Ovary (tissue), 9 donors: ENCODE results near the gene TRAF3IP1. TPM values are rescaled to one million over a fixed set of nuclear protein-coding genes. Genes with fewer than 3 reads are reported as not detected.

Experiments used
- DNase-seq, 5 donors: peaks; one replicate each; pipeline ENCODE4 v3.0.0-alpha.2; 2019 to 2020
- H3K27ac ChIP-seq, 2 donors: fragments of 200-600 bp; one replicate each; pipeline versions ENCODE4 v1.5.1 to v1.8.0; 2019 to 2022
- H3K27me3 ChIP-seq: fragments of 200-600 bp; one replicate; pipeline ENCODE4 v1.8.0; 2022
- H3K36me3 ChIP-seq: fragments of 200-600 bp; sonication (generic); one replicate; pipeline ENCODE4 v1.5.1; 2019
- H3K4me1 ChIP-seq: one replicate; pipeline ENCODE4 v1.8.1; 2013; ENCODE audit warnings: mild to moderate bottlenecking, moderate library complexity; ENCODE audit not compliant: insufficient read depth
- H3K4me3 ChIP-seq: fragments of 200-600 bp; sonication (generic); one replicate; pipeline ENCODE4 v1.5.1; 2017
- H3K9me3 ChIP-seq, 2 donors: fragments of 200-600 bp in 1 of 2; sonication (generic) in 1 of 2; one replicate each; pipeline versions ENCODE4 v1.5.1 to v1.8.1; 2013 to 2019; ENCODE audit warnings: mild to moderate bottlenecking in 1 of 2, moderate library complexity in 1 of 2
- EP300 ChIP-seq: sonication (generic); formaldehyde crosslinking; IDR thresholded peaks from one replicate; pipeline ENCODE4 v1.6.1; 2017; ENCODE audit warnings: antibody characterized with exemption
- POLR2A ChIP-seq: fragments of 450-650 bp; IDR thresholded peaks from one replicate; pipeline ENCODE4 v1.6.1; 2017; ENCODE audit warnings: antibody characterized with exemption, mild to moderate bottlenecking, moderate library complexity
- WGBS, 3 donors: extraction: QIAGEN DNeasy Blood & Tissue Kit in 1 of 3; methylation state at CpG; one replicate each; pipeline versions ENCODE4 v1.1.5 to v1.1.7; 2013 to 2017; 5-methylcytosine and 5-hydroxymethylcytosine counted together
- intact Hi-C, 4 donors: fragments of 100-400 bp; cut with DNase I; formaldehyde crosslinking; loops; one replicate each; pipeline versions ENCODE4 v1.11.0 to v1.15.1; 2022 to 2023
- polyA plus RNA-seq, 2 donors: library from polyadenylated mRNA; stranded (reverse); fragments of 200-250 nt in 1 of 2; fragments of 350-450 nt in 1 of 2; fragmentation: Illumina TruSeq in 1 of 2; extraction: RNeasy Lipid Tissue Mini Kit (QIAGEN cat#74804) in 1 of 2; gene quantifications; one replicate each; pipeline ENCODE4 v1.2.3, GENCODE V29; 2013 to 2014
- total RNA-seq, 7 donors: library from RNA; depleted of rRNA in 2 of 7; stranded (reverse); fragments of >200 nt in 2 of 7; fragmentation: NEBNext Ultra II Directional in 3 of 7; extraction: Animal tissue kit (Norgen Biotek cat#: 25700) in 3 of 7; gene quantifications; one replicate each; pipeline versions ENCODE4 v1.1.0 to v1.2.4, GENCODE V29; 2016 to 2023
- TF ChIP-seq, protein P1 (sequence below), 3 donors: fragments of 450-650 bp in 2 of 3; fragments of 200-600 bp in 1 of 3; IDR thresholded peaks; one replicate each; pipeline versions ENCODE4 v1.5.1 to v1.8.0; 2016 to 2022; ENCODE audit warnings: antibody characterized with exemption in 3 of 3, mild to moderate bottlenecking in 1 of 3
- donor health status: DM: no; HTN: no; CAD: no; lungs with moderate emphysema.
- donor health status: DM: no; HTN: no; CAD: no.
- donor health status: Bipolar disorder and iron deficiency.
- donor health status: DM: yes; HTN: yes; CAD: no.
- donor health status: DM: no; HTN: no; CAD: no.
- donor health status: DM: yes; HTN: yes; CAD: no.

Gene TRAF3IP1
- total and polyA plus RNA-seq, 9 donors: 7.0 to 29.2 (median 19.1) TPM

GRCh38 chr2:238383135-238383534 is 62.8 kb downstream of the TRAF3IP1 start:
- Histone ChIP-seq H3K36me3 (no peaks in the 10 kb centered on the region), H3K4me3 (no peak overlapping the region), H3K27ac (no peak overlapping the region), H3K27me3 (no peaks in the 10 kb centered on the region), H3K9me3 (no peaks in the 10 kb centered on the region), H3K4me1 (no peaks in the 10 kb centered on the region)
- 96 to 99% (median 98%) methylated on average over 5 of the region's 5 CpGs for WGBS, 3 donors
- intact Hi-C loops: no loop called here
- DNase-seq: no peak
- no peak for TF ChIP-seq POLR2A
- TF ChIP-seq EP300: no peak
- TF ChIP-seq, protein P1, sequence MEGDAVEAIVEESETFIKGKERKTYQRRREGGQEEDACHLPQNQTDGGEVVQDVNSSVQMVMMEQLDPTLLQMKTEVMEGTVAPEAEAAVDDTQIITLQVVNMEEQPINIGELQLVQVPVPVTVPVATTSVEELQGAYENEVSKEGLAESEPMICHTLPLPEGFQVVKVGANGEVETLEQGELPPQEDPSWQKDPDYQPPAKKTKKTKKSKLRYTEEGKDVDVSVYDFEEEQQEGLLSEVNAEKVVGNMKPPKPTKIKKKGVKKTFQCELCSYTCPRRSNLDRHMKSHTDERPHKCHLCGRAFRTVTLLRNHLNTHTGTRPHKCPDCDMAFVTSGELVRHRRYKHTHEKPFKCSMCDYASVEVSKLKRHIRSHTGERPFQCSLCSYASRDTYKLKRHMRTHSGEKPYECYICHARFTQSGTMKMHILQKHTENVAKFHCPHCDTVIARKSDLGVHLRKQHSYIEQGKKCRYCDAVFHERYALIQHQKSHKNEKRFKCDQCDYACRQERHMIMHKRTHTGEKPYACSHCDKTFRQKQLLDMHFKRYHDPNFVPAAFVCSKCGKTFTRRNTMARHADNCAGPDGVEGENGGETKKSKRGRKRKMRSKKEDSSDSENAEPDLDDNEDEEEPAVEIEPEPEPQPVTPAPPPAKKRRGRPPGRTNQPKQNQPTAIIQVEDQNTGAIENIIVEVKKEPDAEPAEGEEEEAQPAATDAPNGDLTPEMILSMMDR (IDR thresholded peaks at IDR 0.05): no peak

DNA sequence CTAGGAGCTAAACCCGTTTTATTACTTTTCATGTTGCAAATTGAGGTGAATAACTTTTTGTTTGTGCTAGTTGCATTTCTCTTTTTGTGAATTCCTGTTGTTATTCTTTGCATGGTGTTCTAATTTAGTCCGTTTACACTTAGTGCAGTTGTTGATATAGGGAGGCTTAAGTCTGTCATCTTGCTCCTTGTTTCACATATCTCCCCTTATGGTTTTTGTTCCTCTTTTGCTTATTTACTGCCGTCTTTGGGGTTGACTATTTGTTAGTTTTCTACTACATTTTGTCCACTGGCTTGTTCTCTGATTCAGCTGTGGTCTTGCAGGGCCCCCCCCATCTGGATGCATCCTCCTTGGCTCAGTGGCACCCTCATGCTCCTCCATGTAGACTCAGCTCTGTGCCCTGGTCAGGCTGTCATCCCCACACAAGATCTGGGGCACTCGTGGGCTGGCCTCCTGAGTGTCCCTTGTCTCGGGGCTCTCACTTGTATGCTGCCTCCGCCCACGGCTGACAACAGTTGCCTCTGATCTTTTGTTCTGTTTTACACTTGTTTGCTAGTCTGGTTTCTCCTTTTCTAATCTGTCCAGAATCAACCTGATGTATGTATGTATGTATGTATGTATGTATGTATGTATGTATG is 63.5 kb downstream of the TRAF3IP1 start:
- no peak for DNase-seq
- Histone ChIP-seq H3K4me3 (no peak overlapping the region), H3K4me1 (no peaks in the 10 kb centered on the region), H3K36me3 (no peaks in the 10 kb centered on the region), H3K9me3 (no peaks in the 10 kb centered on the region), H3K27ac (no peak overlapping the region), H3K27me3 (no peaks in the 10 kb centered on the region)
- TF ChIP-seq EP300: no peak
- intact Hi-C loops: no loop called here
- 94 to 97% (median 97%) methylated on average over 7 of the region's 7 CpGs for WGBS, 3 donors

DNA sequence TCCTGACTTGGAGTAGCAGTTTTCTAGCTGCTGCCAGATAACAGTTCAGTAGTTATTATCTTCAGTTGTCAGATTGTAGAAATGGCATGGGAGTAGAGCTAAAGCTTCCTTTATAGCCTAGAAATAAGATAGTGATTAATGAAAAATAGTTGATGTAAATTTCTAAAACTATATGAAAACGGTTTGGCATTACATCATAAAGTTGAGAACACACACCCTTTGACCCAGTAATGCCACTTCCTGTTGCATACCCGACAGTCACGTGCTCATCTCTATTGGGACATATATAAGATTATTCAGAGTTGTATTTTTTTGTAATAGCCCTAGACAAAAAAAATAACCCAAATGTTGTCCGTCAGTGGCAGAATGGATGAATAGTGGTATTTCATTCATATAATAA is 67.0 kb downstream of the TRAF3IP1 start:
- H3K9me3 ChIP-seq: no peaks in the 10 kb centered on the region
- 62 to 68% (median 65%) methylated on average over 4 of the region's 4 CpGs for whole genome bisulfite sequencing, 3 donors
- H3K4me1 ChIP-seq: no peaks in the 10 kb centered on the region
- TF ChIP-seq EP300 (no peak), POLR2A (no peak)
- TF ChIP-seq, protein P1 (IDR thresholded peaks at IDR 0.05): no peak
- no peak overlapping the region for H3K4me3 ChIP-seq
- H3K27me3 ChIP-seq: no peaks in the 10 kb centered on the region
- intact Hi-C loops: no loop called here
- no peak for DNase-seq
- H3K36me3 ChIP-seq: no peaks in the 10 kb centered on the region
- no peak overlapping the region for H3K27ac ChIP-seq

DNA sequence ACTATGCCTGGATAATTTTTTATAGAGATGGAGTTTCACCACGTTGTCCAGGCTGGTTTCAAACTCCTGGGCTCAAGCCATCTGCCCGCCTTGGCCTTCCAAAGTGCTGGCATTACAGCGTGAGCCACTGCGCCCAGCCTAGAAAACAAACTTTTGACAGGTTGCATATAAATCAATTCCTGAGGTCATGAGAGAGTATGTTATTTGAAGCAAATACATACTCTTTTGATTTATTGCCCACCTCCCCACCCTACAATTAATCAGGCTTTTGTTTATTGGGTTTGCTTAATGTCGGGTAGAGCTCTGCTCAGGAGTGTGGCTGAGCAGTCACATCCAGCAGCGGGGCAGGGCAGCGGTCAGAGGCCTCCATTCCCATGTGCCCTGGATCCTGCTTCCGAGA is 68.5 kb downstream of the TRAF3IP1 start:
- no peak overlapping the region for H3K27ac ChIP-seq
- intact Hi-C loops: no loop called here
- no peaks in the 10 kb centered on the region for H3K4me1 ChIP-seq
- no peak overlapping the region for H3K4me3 ChIP-seq
- WGBS, 3 donors: 69 to 80% (median 78%) methylated on average over 8 of the region's 8 CpGs
- H3K36me3 ChIP-seq: no peaks in the 10 kb centered on the region
- TF ChIP-seq EP300 (no peak), POLR2A (no peak)
- TF ChIP-seq, protein P1 (IDR thresholded peaks at IDR 0.05): no peak
- H3K27me3 ChIP-seq: no peaks in the 10 kb centered on the region
- no peaks in the 10 kb centered on the region for H3K9me3 ChIP-seq
- DNase-seq: no peak

- Histone ChIP-seq H3K9me3 (no peaks in the 10 kb centered on the region), H3K27ac (no peak overlapping the region), H3K36me3 (no peaks in the 10 kb centered on the region), H3K4me1 (no peaks in the 10 kb centered on the region), H3K27me3 (no peaks in the 10 kb centered on the region), H3K4me3 (no peak overlapping the region)
- WGBS, 3 donors: 79 to 81% (median 80%) methylated on average over 10 of the region's 10 CpGs
- TF ChIP-seq POLR2A (no peak), EP300 (no peak)
- TF ChIP-seq, protein P1 (IDR thresholded peaks at IDR 0.05): no peak
- intact Hi-C loops: no loop called here
- no peak for DNase-seq
These were observed 69.8 kb downstream of the TRAF3IP1 start for GRCh38 chr2:238389988-238390589.
